Measurements from ENCODE around the gene CCDC187.

Gene CCDC187

GRCh38 chr9:136339173-136339957 lies 35.5 kb upstream of the CCDC187 start:
- DNase-seq (ENCODE audit: low spot score) = peak; percentile 64

GRCh38 chr9:136338511-136338910 lies 34.6 kb upstream of the CCDC187 start:
- DNase-seq (ENCODE audit: low spot score) = no peak

- DNase-seq (ENCODE audit: low spot score) = no peak
These were observed 33.8 kb upstream of the CCDC187 start for GRCh38 chr9:136337416-136338395.

- DNase-seq (ENCODE audit: low spot score) = no peak
These were observed 33.0 kb upstream of the CCDC187 start for GRCh38 chr9:136336881-136337280.

- DNase-seq (ENCODE audit: low spot score) = no peak
These were observed 32.4 kb upstream of the CCDC187 start for GRCh38 chr9:136336156-136336870.

- no peak for DNase-seq (ENCODE audit: low spot score)
These were observed 31.6 kb upstream of the CCDC187 start for GRCh38 chr9:136335296-136336155.

GRCh38 chr9:136334541-136334940 lies 30.6 kb upstream of the CCDC187 start:
- DNase-seq (ENCODE audit: low spot score) = no peak

GRCh38 chr9:136333486-136333885 lies 29.6 kb upstream of the CCDC187 start:
- no peak for DNase-seq (ENCODE audit: low spot score)

- DNase-seq (ENCODE audit: low spot score) = no peak
These were observed 29.2 kb upstream of the CCDC187 start for GRCh38 chr9:136333045-136333444.

GRCh38 chr9:136332482-136332983 lies 28.6 kb upstream of the CCDC187 start:
- DNase-seq (ENCODE audit: low spot score) = no peak

- no peak for DNase-seq (ENCODE audit: low spot score)
These were observed 27.9 kb upstream of the CCDC187 start for GRCh38 chr9:136331556-136332481.

- no peak for DNase-seq (ENCODE audit: low spot score)
These were observed 27.1 kb upstream of the CCDC187 start for GRCh38 chr9:136331030-136331429.

- DNase-seq (ENCODE audit: low spot score) = no peak
These were observed 26.6 kb upstream of the CCDC187 start for GRCh38 chr9:136330406-136330990.

GRCh38 chr9:136329636-136330405 lies 25.9 kb upstream of the CCDC187 start:
- no peak for DNase-seq (ENCODE audit: low spot score)

GRCh38 chr9:136329211-136329627 lies 25.3 kb upstream of the CCDC187 start:
- no peak for DNase-seq (ENCODE audit: low spot score)

- peak; percentile 54 for DNase-seq (ENCODE audit: low spot score)
These were observed 24.7 kb upstream of the CCDC187 start for GRCh38 chr9:136328622-136329041.

- no peak for DNase-seq (ENCODE audit: low spot score)
These were observed 24.2 kb upstream of the CCDC187 start for GRCh38 chr9:136328011-136328621.

- DNase-seq (ENCODE audit: low spot score) = no peak
These were observed 23.5 kb upstream of the CCDC187 start, which contains the start of gene GPSM1 for GRCh38 chr9:136327304-136327974. Gene GPSM1, plus strand, starts transcription at chr9:136327539. Its CDS starts 157 bp downstream, at chr9:136327696.
